MM.1S (cell line): ENCODE results near the gene GPR27.

Experiments used
- EZH2 ChIP-seq: fragments of 300-600 bp; sonication (generic); optimal IDR thresholded peaks from 2 replicates; pipeline ENCODE3; 2017; ENCODE audit warnings: low read depth, mild to moderate bottlenecking, antibody characterized with exemption, low read length, mixed read lengths
- TF ChIP-seq, protein P1 (sequence below): fragments of 300-600 bp; sonication (generic); IDR thresholded peaks from 2 replicates; pipeline ENCODE4 v1.5.1; 2016; ENCODE audit warnings: antibody characterized with exemption, low read length, mixed read lengths

GRCh38 chr3:71724171-71724453 is 29.5 kb upstream of the GPR27 start:
- TF ChIP-seq, protein P1, sequence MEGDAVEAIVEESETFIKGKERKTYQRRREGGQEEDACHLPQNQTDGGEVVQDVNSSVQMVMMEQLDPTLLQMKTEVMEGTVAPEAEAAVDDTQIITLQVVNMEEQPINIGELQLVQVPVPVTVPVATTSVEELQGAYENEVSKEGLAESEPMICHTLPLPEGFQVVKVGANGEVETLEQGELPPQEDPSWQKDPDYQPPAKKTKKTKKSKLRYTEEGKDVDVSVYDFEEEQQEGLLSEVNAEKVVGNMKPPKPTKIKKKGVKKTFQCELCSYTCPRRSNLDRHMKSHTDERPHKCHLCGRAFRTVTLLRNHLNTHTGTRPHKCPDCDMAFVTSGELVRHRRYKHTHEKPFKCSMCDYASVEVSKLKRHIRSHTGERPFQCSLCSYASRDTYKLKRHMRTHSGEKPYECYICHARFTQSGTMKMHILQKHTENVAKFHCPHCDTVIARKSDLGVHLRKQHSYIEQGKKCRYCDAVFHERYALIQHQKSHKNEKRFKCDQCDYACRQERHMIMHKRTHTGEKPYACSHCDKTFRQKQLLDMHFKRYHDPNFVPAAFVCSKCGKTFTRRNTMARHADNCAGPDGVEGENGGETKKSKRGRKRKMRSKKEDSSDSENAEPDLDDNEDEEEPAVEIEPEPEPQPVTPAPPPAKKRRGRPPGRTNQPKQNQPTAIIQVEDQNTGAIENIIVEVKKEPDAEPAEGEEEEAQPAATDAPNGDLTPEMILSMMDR = no peak
- no peak for TF ChIP-seq EZH2
